Liver (tissue), 9 donors: ENCODE results near the gene CHD5. TPM values are rescaled to one million over a fixed set of nuclear protein-coding genes. Genes with fewer than 3 reads are reported as not detected.

Experiments used
- DNase-seq: peaks from one replicate; pipeline ENCODE4 v3.0.0-alpha.2; 2017; ENCODE audit warnings: low spot score
- H3K27ac ChIP-seq, 2 donors: one replicate each; pipeline ENCODE4 v1.7.0; 2013; ENCODE audit warnings: inconsistent platforms in 2 of 2, low read length in 2 of 2, control low read depth in 1 of 2, low read depth in 1 of 2, mild to moderate bottlenecking in 1 of 2
- H3K27me3 ChIP-seq, 4 donors: one replicate each; pipeline versions ENCODE4 v1.6.1 to v1.7.0; 2013; ENCODE audit warnings: low read length in 3 of 4, inconsistent platforms in 1 of 4, mild to moderate bottlenecking in 1 of 4, moderate library complexity in 1 of 4; ENCODE audit not compliant: control insufficient read depth in 4 of 4, insufficient read depth in 4 of 4
- H3K36me3 ChIP-seq, 4 donors: one replicate each; pipeline versions ENCODE4 v1.6.1 to v1.7.0; 2013; ENCODE audit warnings: low read length in 3 of 4, mild to moderate bottlenecking in 3 of 4, low read depth in 1 of 4, moderate library complexity in 1 of 4; ENCODE audit not compliant: control insufficient read depth in 4 of 4, insufficient read depth in 3 of 4
- H3K4me1 ChIP-seq, 4 donors: one replicate each; pipeline versions ENCODE4 v1.6.1 to v1.7.0; 2013; ENCODE audit warnings: low read length in 3 of 4, mild to moderate bottlenecking in 3 of 4, moderate library complexity in 1 of 4; ENCODE audit not compliant: control insufficient read depth in 4 of 4, insufficient read depth in 4 of 4
- H3K4me3 ChIP-seq, 3 donors: one replicate each; pipeline versions ENCODE4 v1.6.1 to v1.7.0; 2013; ENCODE audit warnings: low read length in 3 of 3, control low read depth in 1 of 3, low read depth in 1 of 3, mild to moderate bottlenecking in 1 of 3
- H3K9ac ChIP-seq, 2 donors: one replicate each; pipeline ENCODE4 v1.7.0; 2013; ENCODE audit warnings: low read length in 2 of 2, mild to moderate bottlenecking in 2 of 2, moderate library complexity in 2 of 2, control low read depth in 1 of 2, low read depth in 1 of 2
- H3K9me3 ChIP-seq, 4 donors: one replicate each; pipeline versions ENCODE4 v1.6.1 to v1.7.0; 2013; ENCODE audit warnings: low read length in 3 of 4; ENCODE audit not compliant: control insufficient read depth in 4 of 4
- EGR1 ChIP-seq, 2 donors: IDR thresholded peaks; 2 replicates each; pipeline ENCODE4 v1.6.1; 2016 to 2018; ENCODE audit warnings: antibody characterized with exemption in 2 of 2, low read depth in 2 of 2
- FOXA1 ChIP-seq: IDR thresholded peaks from 2 replicates; pipeline ENCODE4 v1.6.1; 2016; ENCODE audit warnings: antibody characterized with exemption
- FOXA2 ChIP-seq: IDR thresholded peaks from 2 replicates; pipeline ENCODE4 v1.6.1; 2016; ENCODE audit warnings: antibody characterized with exemption
- GABPA ChIP-seq, 2 donors: IDR thresholded peaks in 1 of 2; conservative IDR thresholded peaks in 1 of 2; 2 replicates each; pipeline ENCODE4 v1.6.1; 2016; ENCODE audit warnings: antibody characterized with exemption in 2 of 2, mild to moderate bottlenecking in 1 of 2, moderate library complexity in 1 of 2
- HNF4A ChIP-seq, 2 donors: conservative IDR thresholded peaks; 2 replicates each; pipeline ENCODE4 v1.6.1; 2016; ENCODE audit warnings: antibody characterized with exemption in 2 of 2, mild to moderate bottlenecking in 2 of 2
- HNF4G ChIP-seq: IDR thresholded peaks from 2 replicates; pipeline ENCODE4 v1.6.1; 2016; ENCODE audit warnings: antibody characterized with exemption
- JUND ChIP-seq, 2 donors: IDR thresholded peaks; 2 replicates each; pipeline ENCODE4 v1.6.1; 2016; ENCODE audit warnings: antibody characterized with exemption in 2 of 2
- NR2F2 ChIP-seq: IDR thresholded peaks from 2 replicates; pipeline ENCODE4 v1.6.1; 2016; ENCODE audit warnings: antibody characterized with exemption
- RAD21 ChIP-seq, 2 donors: IDR thresholded peaks; 2 replicates each; pipeline ENCODE4 v1.6.1; 2016; ENCODE audit warnings: antibody characterized with exemption in 2 of 2, mild to moderate bottlenecking in 2 of 2
- RXRA ChIP-seq, 2 donors: IDR thresholded peaks; 2 replicates each; pipeline ENCODE4 v1.6.1; 2017 to 2018; ENCODE audit warnings: antibody characterized with exemption in 2 of 2, mild to moderate bottlenecking in 1 of 2
- SP1 ChIP-seq: IDR thresholded peaks from 2 replicates; pipeline ENCODE4 v1.6.1; 2018; ENCODE audit warnings: antibody characterized with exemption, mild to moderate bottlenecking
- TAF1 ChIP-seq: conservative IDR thresholded peaks from 2 replicates; pipeline ENCODE4 v1.6.1; 2016; ENCODE audit warnings: antibody characterized with exemption, mild to moderate bottlenecking
- YY1 ChIP-seq: IDR thresholded peaks from 2 replicates; pipeline ENCODE4 v1.6.1; 2016; ENCODE audit warnings: antibody characterized with exemption, mild to moderate bottlenecking
- WGBS: extraction: QIAGEN DNeasy Blood & Tissue Kit; methylation state at CpG from one replicate; pipeline ENCODE4 v1.1.7; 2013; 5-methylcytosine and 5-hydroxymethylcytosine counted together
- polyA plus RNA-seq, 2 donors: library from polyadenylated mRNA; stranded (reverse) in 1 of 2; unstranded in 1 of 2; fragments of 200-250 nt in 1 of 2; fragments of >200 nt in 1 of 2; fragmentation: Nextera tagmentation in 1 of 2; extraction: Ambion mirVana in 1 of 2; gene quantifications; one replicate each; pipeline versions ENCODE4 v1.2.1 to v1.2.3, GENCODE V29; 2013 to 2015
- total RNA-seq, 2 donors: library from RNA; depleted of rRNA; stranded (reverse); fragments of >200 nt; gene quantifications; one replicate each; pipeline ENCODE4 v1.2.3, GENCODE V29; 2014
- TF ChIP-seq, protein P1 (sequence below): IDR thresholded peaks from 2 replicates; pipeline ENCODE4 v1.6.1; 2016; ENCODE audit warnings: antibody characterized with exemption
- TF ChIP-seq, protein P2 (sequence below): IDR thresholded peaks from 2 replicates; pipeline ENCODE4 v1.6.1; 2016; ENCODE audit warnings: antibody characterized with exemption
- TF ChIP-seq, protein P3 (sequence below): IDR thresholded peaks from 2 replicates; pipeline ENCODE4 v1.6.1; 2016; ENCODE audit warnings: antibody characterized with exemption
- TF ChIP-seq, protein P4 (sequence below): IDR thresholded peaks from 2 replicates; pipeline ENCODE4 v1.6.1; 2016; ENCODE audit warnings: antibody characterized with exemption, mild to moderate bottlenecking
- TF ChIP-seq, protein P5 (sequence below): fragments of 150-350 bp; IDR thresholded peaks from 2 replicates; pipeline ENCODE4 v1.5.1; 2017; ENCODE audit warnings: improper control_type of control experiment, low read depth, low read length; ENCODE audit not compliant: missing input control
- donor health status: healthy.
- donor health status: healthy.
- donor health status: healthy.
- donor health status: healthy.
- donor health status: healthy.

CHD5 gene
- total and polyA plus RNA-seq, 4 donors: under 0.01 to 0.08 TPM; not detected in 2

DNA sequence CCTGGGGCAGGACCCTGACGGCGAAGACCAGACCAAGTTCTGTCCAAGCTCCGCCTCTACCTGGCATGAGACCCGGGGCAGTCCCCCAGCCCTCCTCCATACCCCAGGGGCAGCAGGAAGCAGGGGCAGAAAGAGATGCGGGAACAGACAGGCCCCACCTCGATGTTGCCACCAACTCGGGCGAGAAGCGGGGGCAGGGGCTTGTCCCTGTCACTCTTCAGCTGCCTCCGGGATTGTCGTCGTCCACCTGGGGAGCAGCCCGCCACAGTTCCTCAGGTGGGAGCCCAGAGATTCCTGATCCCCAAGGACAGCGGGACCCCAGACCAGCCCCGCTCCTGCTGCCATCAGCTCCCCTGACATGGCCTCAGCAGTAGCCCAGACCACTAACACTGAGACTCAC, 54.8 kb downstream of the CHD5 start (continued):
- TF ChIP-seq YY1 (no peak), RXRA (IDR thresholded peaks at IDR 0.05) (no peak), FOXA1 (no peak), TAF1 (no peak), EGR1 (IDR thresholded peaks at IDR 0.05; ENCODE audit: low read depth in 2 of 2) (no peak)
- TF ChIP-seq, protein P1, sequence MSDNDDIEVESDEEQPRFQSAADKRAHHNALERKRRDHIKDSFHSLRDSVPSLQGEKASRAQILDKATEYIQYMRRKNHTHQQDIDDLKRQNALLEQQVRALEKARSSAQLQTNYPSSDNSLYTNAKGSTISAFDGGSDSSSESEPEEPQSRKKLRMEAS: no peak
- TF ChIP-seq, protein P2, sequence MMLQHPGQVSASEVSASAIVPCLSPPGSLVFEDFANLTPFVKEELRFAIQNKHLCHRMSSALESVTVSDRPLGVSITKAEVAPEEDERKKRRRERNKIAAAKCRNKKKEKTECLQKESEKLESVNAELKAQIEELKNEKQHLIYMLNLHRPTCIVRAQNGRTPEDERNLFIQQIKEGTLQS: no peak

DNA sequence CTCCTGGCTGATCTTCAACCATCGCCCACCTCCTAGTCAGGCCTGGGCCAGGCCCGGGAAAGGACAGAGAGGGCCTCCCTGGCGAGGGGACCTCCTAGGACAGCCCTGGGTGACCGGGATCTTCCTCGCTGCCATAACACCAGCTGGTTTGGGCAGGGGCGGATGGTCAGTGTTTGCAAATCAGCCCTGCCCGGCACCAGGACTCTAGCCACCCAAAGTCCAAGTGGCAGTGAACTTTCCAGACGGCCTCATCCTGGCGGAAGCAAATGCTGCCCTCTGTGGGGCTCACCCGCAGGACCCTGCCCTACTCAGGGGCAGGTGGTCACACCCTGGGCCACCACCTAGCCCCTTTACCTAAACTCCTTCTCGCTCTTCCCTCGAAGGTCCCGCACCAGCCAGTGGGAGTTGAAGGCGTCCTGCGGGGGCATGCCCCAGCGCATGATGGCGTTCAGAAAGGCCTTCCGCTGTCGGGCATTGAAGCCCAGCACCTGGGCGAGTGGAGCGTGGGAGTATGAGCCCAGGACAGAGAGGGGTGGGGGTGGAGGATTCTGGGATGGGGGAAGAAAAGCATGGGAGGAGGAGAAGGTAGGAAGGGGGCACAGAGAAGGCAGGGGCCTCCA, 55.3 kb downstream of the CHD5 start:
- WGBS: 81% methylated on average over 21 of the region's 21 CpGs
- Histone ChIP-seq H3K4me3 (no peak overlapping the region), H3K9ac (no peak overlapping the region), H3K36me3 (no peaks in the 10 kb centered on the region), H3K9me3 (no peaks in the 10 kb centered on the region), H3K4me1 (peaks cover 0 to 3% (median 0%) of the 10 kb centered on the region in 4 donors), H3K27me3 (peaks cover 0 to 4% (median 1%) of the 10 kb centered on the region in 4 donors), H3K27ac (no peak overlapping the region)
- TF ChIP-seq, protein P1: no peak
- TF ChIP-seq, protein P3, sequence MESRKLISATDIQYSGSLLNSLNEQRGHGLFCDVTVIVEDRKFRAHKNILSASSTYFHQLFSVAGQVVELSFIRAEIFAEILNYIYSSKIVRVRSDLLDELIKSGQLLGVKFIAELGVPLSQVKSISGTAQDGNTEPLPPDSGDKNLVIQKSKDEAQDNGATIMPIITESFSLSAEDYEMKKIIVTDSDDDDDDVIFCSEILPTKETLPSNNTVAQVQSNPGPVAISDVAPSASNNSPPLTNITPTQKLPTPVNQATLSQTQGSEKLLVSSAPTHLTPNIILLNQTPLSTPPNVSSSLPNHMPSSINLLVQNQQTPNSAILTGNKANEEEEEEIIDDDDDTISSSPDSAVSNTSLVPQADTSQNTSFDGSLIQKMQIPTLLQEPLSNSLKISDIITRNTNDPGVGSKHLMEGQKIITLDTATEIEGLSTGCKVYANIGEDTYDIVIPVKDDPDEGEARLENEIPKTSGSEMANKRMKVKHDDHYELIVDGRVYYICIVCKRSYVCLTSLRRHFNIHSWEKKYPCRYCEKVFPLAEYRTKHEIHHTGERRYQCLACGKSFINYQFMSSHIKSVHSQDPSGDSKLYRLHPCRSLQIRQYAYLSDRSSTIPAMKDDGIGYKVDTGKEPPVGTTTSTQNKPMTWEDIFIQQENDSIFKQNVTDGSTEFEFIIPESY: no peak
- TF ChIP-seq, protein P4, sequence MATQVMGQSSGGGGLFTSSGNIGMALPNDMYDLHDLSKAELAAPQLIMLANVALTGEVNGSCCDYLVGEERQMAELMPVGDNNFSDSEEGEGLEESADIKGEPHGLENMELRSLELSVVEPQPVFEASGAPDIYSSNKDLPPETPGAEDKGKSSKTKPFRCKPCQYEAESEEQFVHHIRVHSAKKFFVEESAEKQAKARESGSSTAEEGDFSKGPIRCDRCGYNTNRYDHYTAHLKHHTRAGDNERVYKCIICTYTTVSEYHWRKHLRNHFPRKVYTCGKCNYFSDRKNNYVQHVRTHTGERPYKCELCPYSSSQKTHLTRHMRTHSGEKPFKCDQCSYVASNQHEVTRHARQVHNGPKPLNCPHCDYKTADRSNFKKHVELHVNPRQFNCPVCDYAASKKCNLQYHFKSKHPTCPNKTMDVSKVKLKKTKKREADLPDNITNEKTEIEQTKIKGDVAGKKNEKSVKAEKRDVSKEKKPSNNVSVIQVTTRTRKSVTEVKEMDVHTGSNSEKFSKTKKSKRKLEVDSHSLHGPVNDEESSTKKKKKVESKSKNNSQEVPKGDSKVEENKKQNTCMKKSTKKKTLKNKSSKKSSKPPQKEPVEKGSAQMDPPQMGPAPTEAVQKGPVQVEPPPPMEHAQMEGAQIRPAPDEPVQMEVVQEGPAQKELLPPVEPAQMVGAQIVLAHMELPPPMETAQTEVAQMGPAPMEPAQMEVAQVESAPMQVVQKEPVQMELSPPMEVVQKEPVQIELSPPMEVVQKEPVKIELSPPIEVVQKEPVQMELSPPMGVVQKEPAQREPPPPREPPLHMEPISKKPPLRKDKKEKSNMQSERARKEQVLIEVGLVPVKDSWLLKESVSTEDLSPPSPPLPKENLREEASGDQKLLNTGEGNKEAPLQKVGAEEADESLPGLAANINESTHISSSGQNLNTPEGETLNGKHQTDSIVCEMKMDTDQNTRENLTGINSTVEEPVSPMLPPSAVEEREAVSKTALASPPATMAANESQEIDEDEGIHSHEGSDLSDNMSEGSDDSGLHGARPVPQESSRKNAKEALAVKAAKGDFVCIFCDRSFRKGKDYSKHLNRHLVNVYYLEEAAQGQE: no peak
- TF ChIP-seq FOXA2 (no peak), JUND (IDR thresholded peaks at IDR 0.05) (no peak), NR2F2 (no peak), TAF1 (no peak), HNF4G (no peak), EGR1 (IDR thresholded peaks at IDR 0.05; ENCODE audit: low read depth in 2 of 2) (no peak), SP1 (no peak), GABPA (IDR thresholded peaks at IDR 0.05 in 1 of 2, conservative IDR thresholded peaks at IDR 0.05 in 1 of 2) (no peak), YY1 (no peak), HNF4A (conservative IDR thresholded peaks at IDR 0.05) (no peak), FOXA1 (no peak), RAD21 (IDR thresholded peaks at IDR 0.05) (no peak), RXRA (IDR thresholded peaks at IDR 0.05) (no peak)
- TF ChIP-seq, protein P2: no peak
- TF ChIP-seq, protein P5, sequence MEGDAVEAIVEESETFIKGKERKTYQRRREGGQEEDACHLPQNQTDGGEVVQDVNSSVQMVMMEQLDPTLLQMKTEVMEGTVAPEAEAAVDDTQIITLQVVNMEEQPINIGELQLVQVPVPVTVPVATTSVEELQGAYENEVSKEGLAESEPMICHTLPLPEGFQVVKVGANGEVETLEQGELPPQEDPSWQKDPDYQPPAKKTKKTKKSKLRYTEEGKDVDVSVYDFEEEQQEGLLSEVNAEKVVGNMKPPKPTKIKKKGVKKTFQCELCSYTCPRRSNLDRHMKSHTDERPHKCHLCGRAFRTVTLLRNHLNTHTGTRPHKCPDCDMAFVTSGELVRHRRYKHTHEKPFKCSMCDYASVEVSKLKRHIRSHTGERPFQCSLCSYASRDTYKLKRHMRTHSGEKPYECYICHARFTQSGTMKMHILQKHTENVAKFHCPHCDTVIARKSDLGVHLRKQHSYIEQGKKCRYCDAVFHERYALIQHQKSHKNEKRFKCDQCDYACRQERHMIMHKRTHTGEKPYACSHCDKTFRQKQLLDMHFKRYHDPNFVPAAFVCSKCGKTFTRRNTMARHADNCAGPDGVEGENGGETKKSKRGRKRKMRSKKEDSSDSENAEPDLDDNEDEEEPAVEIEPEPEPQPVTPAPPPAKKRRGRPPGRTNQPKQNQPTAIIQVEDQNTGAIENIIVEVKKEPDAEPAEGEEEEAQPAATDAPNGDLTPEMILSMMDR: no peak
- DNase-seq: no peak
